Stomach (tissue), 4 donors: ENCODE measurements around the gene SLC13A3.

Source experiments
- CTCF ChIP-seq, 7 experiments: fragments of 450-650 bp in 4 of 7; fragments of 200-600 bp in 3 of 7; sonication (generic) in 3 of 7; IDR thresholded peaks; one replicate each; pipeline ENCODE4 v1.5.1; 2016 to 2019; ENCODE audit warnings: antibody characterized with exemption in 7 of 7, control low read depth in 2 of 7, mild to moderate bottlenecking in 1 of 7
- EP300 ChIP-seq: sonication (generic); formaldehyde crosslinking; IDR thresholded peaks from one replicate; pipeline ENCODE4 v1.6.1; 2017; ENCODE audit warnings: antibody characterized with exemption
- POLR2A ChIP-seq, 4 donors: fragments of 450-650 bp; IDR thresholded peaks; one replicate each; pipeline ENCODE4 v1.6.1; 2016; ENCODE audit warnings: antibody characterized with exemption in 4 of 4, control low read depth in 2 of 4, mild to moderate bottlenecking in 1 of 4, moderate library complexity in 1 of 4
- POLR2AphosphoS5 ChIP-seq, 3 donors: sonication (generic); formaldehyde crosslinking; IDR thresholded peaks; one replicate each; pipeline ENCODE4 v1.6.1; 2016; ENCODE audit warnings: antibody characterized with exemption in 3 of 3

DNA sequence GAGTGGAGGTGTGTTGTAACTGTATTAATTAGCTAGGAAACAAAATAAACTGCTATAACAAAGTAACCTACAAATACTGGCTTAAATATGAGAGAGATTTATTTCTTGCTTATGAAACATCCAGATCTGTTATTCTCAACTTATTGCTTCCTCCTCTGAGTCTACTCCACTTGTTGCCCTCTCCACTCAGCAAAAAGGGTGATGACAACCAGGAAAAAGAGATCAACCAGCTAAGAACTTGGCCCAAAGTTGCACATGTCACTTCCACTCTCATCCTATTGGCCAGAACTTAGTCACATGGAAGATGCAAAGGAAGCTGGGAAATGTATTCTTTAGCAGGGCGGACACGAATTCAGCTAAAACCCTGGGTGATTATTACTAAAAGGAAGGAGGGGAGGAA lies 43.2 kb upstream of the SLC13A3 start:
- TF ChIP-seq CTCF (IDR thresholded peaks at IDR 0.05) (no peak), POLR2A (IDR thresholded peaks at IDR 0.05) (no peak), POLR2AphosphoS5 (IDR thresholded peaks at IDR 0.05) (no peak), EP300 (no peak)
